Astrocyte (in vitro differentiated cells and primary cell): ENCODE measurements around the gene ELK3. TPM values are rescaled to one million over a fixed set of nuclear protein-coding genes. Genes with fewer than 3 reads are reported as not detected.

Source experiments
- DNase-seq: peaks from one replicate; pipeline ENCODE4 v3.0.0-alpha.2; 2010; ENCODE audit warnings: low read depth
- FAIRE-seq: peaks from 2 replicates; lab custom pipeline; 2011; peaks lifted over from hg19 to GRCh38; lab: Jason Lieb, UNC
- H2AFZ ChIP-seq: 2 replicates; pipeline ENCODE4 v1.6.0; 2012; ENCODE audit warnings: low read depth, low read length, inconsistent platforms
- H3K27ac ChIP-seq: 2 replicates; pipeline ENCODE4 v1.5.1; 2011; ENCODE audit warnings: low read depth, low read length, inconsistent platforms
- H3K27me3 ChIP-seq: 2 replicates; pipeline ENCODE4 v1.6.0; 2011; ENCODE audit warnings: low read length, inconsistent platforms; ENCODE audit not compliant: insufficient read depth
- H3K36me3 ChIP-seq: 2 replicates; pipeline ENCODE4 v1.5.1; 2011; ENCODE audit warnings: low read length, inconsistent platforms; ENCODE audit not compliant: insufficient read depth
- H3K4me1 ChIP-seq: 2 replicates; pipeline ENCODE4 v1.5.1; 2011; ENCODE audit warnings: low read length, inconsistent platforms; ENCODE audit not compliant: insufficient read depth
- H3K4me2 ChIP-seq: 2 replicates; pipeline ENCODE4 v1.6.0; 2012; ENCODE audit warnings: low read length, inconsistent platforms
- H3K4me3 ChIP-seq: 2 replicates; pipeline ENCODE4 v1.5.1; 2011; ENCODE audit warnings: low read depth, mild to moderate bottlenecking, low read length, inconsistent platforms; ENCODE audit not compliant: insufficient read depth
- H3K79me2 ChIP-seq: 2 replicates; pipeline ENCODE4 v1.6.0; 2012; ENCODE audit warnings: mild to moderate bottlenecking, low read length, inconsistent platforms; ENCODE audit not compliant: insufficient read depth
- H3K9ac ChIP-seq: 2 replicates; pipeline ENCODE4 v1.6.0; 2012; ENCODE audit warnings: mild to moderate bottlenecking, low read length, inconsistent platforms
- H3K9me3 ChIP-seq: 2 replicates; pipeline ENCODE4 v1.5.1; 2012; ENCODE audit warnings: low read depth, mild to moderate bottlenecking, low read length, inconsistent platforms; ENCODE audit not compliant: insufficient read depth
- H4K20me1 ChIP-seq: 2 replicates; pipeline ENCODE4 v1.6.0; 2012; ENCODE audit warnings: low read length, inconsistent platforms; ENCODE audit not compliant: insufficient read depth
- H3K27ac Mint-ChIP-seq: one replicate; pipeline ENCODE4 v1.8.0; 2021; ENCODE audit warnings: mild to moderate bottlenecking, mixed read lengths; ENCODE audit not compliant: unreplicated experiment
- H3K27me3 Mint-ChIP-seq: one replicate; pipeline ENCODE4 v1.8.0; 2021; ENCODE audit warnings: low read depth, mixed read lengths; ENCODE audit not compliant: unreplicated experiment
- H3K36me3 Mint-ChIP-seq: one replicate; pipeline ENCODE4 v1.8.0; 2021; ENCODE audit warnings: low read depth, mixed read lengths; ENCODE audit not compliant: unreplicated experiment
- H3K4me1 Mint-ChIP-seq: one replicate; pipeline ENCODE4 v1.8.0; 2021; ENCODE audit warnings: low read depth, mixed read lengths; ENCODE audit not compliant: unreplicated experiment
- H3K4me3 Mint-ChIP-seq: one replicate; pipeline ENCODE4 v1.8.0; 2021; ENCODE audit warnings: mild to moderate bottlenecking, moderate library complexity, mixed read lengths; ENCODE audit not compliant: unreplicated experiment
- H3K9me3 Mint-ChIP-seq: one replicate; pipeline ENCODE4 v1.8.0; 2021; ENCODE audit warnings: mild to moderate bottlenecking, mixed read lengths; ENCODE audit not compliant: unreplicated experiment
- CTCF ChIP-seq: IDR thresholded peaks from 2 replicates; pipeline ENCODE4 v1.5.1; 2011; ENCODE audit warnings: low read depth, mild to moderate bottlenecking, inconsistent platforms, low read length, moderate library complexity; ENCODE audit not compliant: insufficient read depth
- EZH2 ChIP-seq: IDR thresholded peaks from 2 replicates; pipeline ENCODE4 v1.6.1; 2012; ENCODE audit warnings: mild to moderate bottlenecking, low read length, inconsistent platforms; ENCODE audit not compliant: insufficient read depth
- total RNA-seq: library from RNA; stranded (reverse); gene quantifications from 2 replicates; pipeline ENCODE4 v1.2.1, GENCODE V29; 2021

Gene ELK3
- total RNA-seq, 1 donor from 2014 or later = 62.7 TPM

- H3K27ac Mint-ChIP-seq = peak overlapping the region; percentile 75
- peaks cover 38% of the 10 kb centered on the region for H3K4me1 ChIP-seq
- no peak overlapping the region for H3K4me3 ChIP-seq
- peaks cover 20% of the 10 kb centered on the region for H3K36me3 Mint-ChIP-seq
- no peak overlapping the region for H2AFZ ChIP-seq
- no peak for TF ChIP-seq CTCF
- no peak for TF ChIP-seq EZH2
- FAIRE-seq (no peak), DNase-seq (no peak)
- H3K79me2 ChIP-seq = peaks cover 100% of the 10 kb centered on the region
- no peaks in the 10 kb centered on the region for H3K9me3 ChIP-seq
- H3K27ac ChIP-seq = peak overlapping the region; percentile 60
- peaks cover 12% of the 10 kb centered on the region for H3K36me3 ChIP-seq
- no peaks in the 10 kb centered on the region for H3K27me3 Mint-ChIP-seq
- peak overlapping the region; percentile 74 for H3K4me3 Mint-ChIP-seq
- H3K4me2 ChIP-seq = peak overlapping the region; percentile 52
- peaks cover 40% of the 10 kb centered on the region for H3K4me1 Mint-ChIP-seq
- H4K20me1 ChIP-seq = peaks cover 92% of the 10 kb centered on the region
- peaks cover 10% of the 10 kb centered on the region for H3K9me3 Mint-ChIP-seq
- peak overlapping the region; percentile 11 for H3K9ac ChIP-seq
- H3K27me3 ChIP-seq = no peaks in the 10 kb centered on the region
Observed at GRCh38 chr12:96208801-96209549, 14.8 kb downstream of the ELK3 start.

- H3K4me3 Mint-ChIP-seq = no peak overlapping the region
- H3K4me1 ChIP-seq = peaks cover 41% of the 10 kb centered on the region
- H3K4me2 ChIP-seq = no peak overlapping the region
- no peak overlapping the region for H3K4me3 ChIP-seq
- peaks cover 8% of the 10 kb centered on the region for H3K36me3 ChIP-seq
- peaks cover 83% of the 10 kb centered on the region for H4K20me1 ChIP-seq
- H2AFZ ChIP-seq = no peak overlapping the region
- H3K4me1 Mint-ChIP-seq = peaks cover 48% of the 10 kb centered on the region
- H3K9ac ChIP-seq = no peak overlapping the region
- peak overlapping the region; percentile 36 for H3K27ac Mint-ChIP-seq
- FAIRE-seq (no peak), DNase-seq (no peak)
- peaks cover 99% of the 10 kb centered on the region for H3K79me2 ChIP-seq
- no peak for TF ChIP-seq EZH2
- TF ChIP-seq CTCF = no peak
- peaks cover 6% of the 10 kb centered on the region for H3K36me3 Mint-ChIP-seq
- H3K27me3 ChIP-seq = no peaks in the 10 kb centered on the region
- peaks cover 2% of the 10 kb centered on the region for H3K9me3 Mint-ChIP-seq
- no peaks in the 10 kb centered on the region for H3K9me3 ChIP-seq
- no peak overlapping the region for H3K27ac ChIP-seq
- no peaks in the 10 kb centered on the region for H3K27me3 Mint-ChIP-seq
Observed at GRCh38 chr12:96210376-96211055, 16.3 kb downstream of the ELK3 start.

- Histone ChIP-seq H3K36me3 (peaks cover 12% of the 10 kb centered on the region), H3K4me2 (peak overlapping the region; percentile 30), H3K4me1 (peaks cover 37% of the 10 kb centered on the region), H3K79me2 (peaks cover 99% of the 10 kb centered on the region), H3K9ac (peak overlapping the region; percentile 3), H3K27me3 (no peaks in the 10 kb centered on the region), H3K4me3 (no peak overlapping the region), H3K9me3 (no peaks in the 10 kb centered on the region), H4K20me1 (peaks cover 82% of the 10 kb centered on the region), H3K27ac (no peak overlapping the region), H2AFZ (no peak overlapping the region)
- FAIRE-seq (no peak), DNase-seq (no peak)
- Mint-ChIP-seq H3K4me1 (peaks cover 53% of the 10 kb centered on the region), H3K27ac (peak overlapping the region; percentile 56), H3K36me3 (peaks cover 3% of the 10 kb centered on the region), H3K27me3 (no peaks in the 10 kb centered on the region), H3K4me3 (no peak overlapping the region), H3K9me3 (no peaks in the 10 kb centered on the region)
- TF ChIP-seq EZH2 (no peak), CTCF (no peak)
Observed at GRCh38 chr12:96211988-96212387, 17.8 kb downstream of the ELK3 start.
